CD8-positive, alpha-beta memory T cell (primary cell): ENCODE results near the gene MFSD2A. TPM values are rescaled to one million over a fixed set of nuclear protein-coding genes. Genes with fewer than 3 reads are reported as not detected.

Experiments used
- CTCF ChIA-PET: fragments of 350-600 bp; sonication (Branson Sonifier 250); formaldehyde crosslinking; loops from one replicate; lab custom pipeline; 2021; ENCODE audit warnings: antibody characterized with exemption; lab: Charles Lee
- POLR2A ChIA-PET: fragments of 350-600 bp; sonication (Branson Sonifier 250); formaldehyde crosslinking; loops from one replicate; lab custom pipeline; 2021; ENCODE audit warnings: antibody characterized with exemption; lab: Charles Lee
- DNase-seq, 5 donors: peaks; one replicate each; pipeline versions ENCODE4 v3.0.0 to v3.0.0-alpha.2; 2020 to 2022; ENCODE audit warnings: mixed read lengths in 1 of 5
- H3K27ac ChIP-seq: one replicate; pipeline ENCODE4 v1.7.0; 2013; ENCODE audit warnings: low read depth, mild to moderate bottlenecking, low read length, moderate library complexity
- H3K27me3 ChIP-seq: 2 replicates; pipeline ENCODE4 v1.7.0; 2013; ENCODE audit warnings: low read length, mild to moderate bottlenecking; ENCODE audit not compliant: insufficient read depth, poor library complexity, severe bottlenecking
- H3K36me3 ChIP-seq: 2 replicates; pipeline ENCODE4 v1.7.0; 2013; ENCODE audit warnings: mild to moderate bottlenecking, low read length, moderate library complexity; ENCODE audit not compliant: insufficient read depth
- H3K4me1 ChIP-seq: 2 replicates; pipeline ENCODE4 v1.7.0; 2013; ENCODE audit warnings: mild to moderate bottlenecking, low read length, moderate library complexity; ENCODE audit not compliant: insufficient read depth
- H3K4me3 ChIP-seq: 2 replicates; pipeline ENCODE4 v1.7.0; 2013; ENCODE audit warnings: mild to moderate bottlenecking, low read length
- H3K9me3 ChIP-seq: 2 replicates; pipeline ENCODE4 v1.7.0; 2013; ENCODE audit warnings: mild to moderate bottlenecking, low read length
- H3K27ac Mint-ChIP-seq, 8 donors: one replicate each; pipeline ENCODE4 v1.8.0; 2020 to 2021; ENCODE audit warnings: mixed read lengths in 8 of 8, mild to moderate bottlenecking in 6 of 8, inconsistent platforms in 3 of 8, moderate library complexity in 3 of 8
- H3K27me3 Mint-ChIP-seq, 2 donors: one replicate each; pipeline ENCODE4 v1.8.0; 2020 to 2021; ENCODE audit warnings: mixed read lengths in 2 of 2, mild to moderate bottlenecking in 1 of 2, moderate library complexity in 1 of 2
- H3K36me3 Mint-ChIP-seq, 3 donors: one replicate each; pipeline ENCODE4 v1.8.0; 2020 to 2021; ENCODE audit warnings: mixed read lengths in 3 of 3, inconsistent platforms in 1 of 3, mild to moderate bottlenecking in 1 of 3
- H3K4me1 Mint-ChIP-seq, 3 donors: one replicate each; pipeline ENCODE4 v1.8.0; 2020 to 2021; ENCODE audit warnings: mixed read lengths in 3 of 3, inconsistent platforms in 1 of 3, mild to moderate bottlenecking in 1 of 3
- H3K4me3 Mint-ChIP-seq, 7 donors: one replicate each; pipeline ENCODE4 v1.8.0; 2020 to 2021; ENCODE audit warnings: mixed read lengths in 7 of 7, mild to moderate bottlenecking in 6 of 7, moderate library complexity in 4 of 7, inconsistent platforms in 2 of 7
- H3K9me3 Mint-ChIP-seq, 5 donors: one replicate each; pipeline ENCODE4 v1.8.0; 2020 to 2022; ENCODE audit warnings: mixed read lengths in 5 of 5, mild to moderate bottlenecking in 3 of 5, moderate library complexity in 2 of 5, inconsistent platforms in 1 of 5
- polyA plus RNA-seq: library from polyadenylated mRNA; unstranded; fragments of 300-500 nt; fragmentation: Illumina TruSeq; gene quantifications from one replicate; pipeline ENCODE4 v1.2.3, GENCODE V29; 2021
- total RNA-seq, 2 experiments: library from RNA; stranded (reverse); gene quantifications; one replicate each; pipeline ENCODE4 v1.2.3, GENCODE V29; 2021

Gene MFSD2A
- total and polyA plus RNA-seq, 3 experiments from 2014 or later: 0.13 to 28.7 (median 23.8) TPM

- POLR2A ChIA-PET: no interaction called here
- Histone ChIP-seq H3K4me1 (peaks cover 6% of the 10 kb centered on the region), H3K4me3 (no peak overlapping the region), H3K27ac (no peak overlapping the region), H3K36me3 (no peaks in the 10 kb centered on the region), H3K9me3 (no peaks in the 10 kb centered on the region), H3K27me3 (no peaks in the 10 kb centered on the region)
- Mint-ChIP-seq H3K4me1 (peaks cover 13 to 18% (median 15%) of the 10 kb centered on the region in 3 donors), H3K36me3 (peaks cover 0 to 4% (median 0%) of the 10 kb centered on the region in 3 donors), H3K9me3 (peaks cover 0 to 4% (median 3%) of the 10 kb centered on the region in 5 donors), H3K27me3 (peaks cover 3 to 5% of the 10 kb centered on the region in 2 donors), H3K4me3 (no peak overlapping the region), H3K27ac (no peak overlapping the region)
- no peak for DNase-seq
- CTCF ChIA-PET: no interaction called here
Observed at GRCh38 chr1:40017951-40018575, 63.1 kb downstream of the MFSD2A start.

Other genes starting within 250 kb of the MFSD2A start
- 10 to 100 TPM; 61.2 to 65.2 TPM for gene PPIE, start 216.3 kb upstream of the MFSD2A start, total RNA-seq
- gene PPIE, start 216.3 kb upstream of the MFSD2A start, polyA plus RNA-seq: 78.3 TPM
- gene OXCT2, start 183.8 kb upstream of the MFSD2A start, total RNA-seq: 1 to 10 TPM; 2.2 to 2.3 TPM
- not detected for gene OXCT2, start 183.8 kb upstream of the MFSD2A start, polyA plus RNA-seq
- 1 to 10 TPM in 1 of 2 experiments, under 1 TPM in 1; 0.91 to 1.2 TPM for gene BMP8B, start 166.3 kb upstream of the MFSD2A start, total RNA-seq
- 0.14 TPM for gene BMP8B, start 166.3 kb upstream of the MFSD2A start, polyA plus RNA-seq
- 10 to 100 TPM; 33.1 to 34.0 TPM for gene TRIT1, start 71.6 kb upstream of the MFSD2A start, total RNA-seq
- 10.3 TPM for gene TRIT1, start 71.6 kb upstream of the MFSD2A start, polyA plus RNA-seq
- under 1 TPM in 1 of 2 experiments, not detected in 1; 0.24 TPM for gene MYCL, start 53.2 kb upstream of the MFSD2A start, total RNA-seq
- gene MYCL, start 53.2 kb upstream of the MFSD2A start, polyA plus RNA-seq: not detected
- gene CAP1, start 85.6 kb downstream of the MFSD2A start, total RNA-seq: 100 to 1,000 TPM; 519 to 536 TPM
- gene CAP1, start 85.6 kb downstream of the MFSD2A start, polyA plus RNA-seq: 788 TPM
- gene PPT1, start 142.1 kb downstream of the MFSD2A start, total RNA-seq: 100 to 1,000 TPM; 114 to 130 TPM
- gene PPT1, start 142.1 kb downstream of the MFSD2A start, polyA plus RNA-seq: 138 TPM
- 10 to 100 TPM; 13.6 to 14.0 TPM for gene RLF, start 206.2 kb downstream of the MFSD2A start, total RNA-seq
- 9.4 TPM for gene RLF, start 206.2 kb downstream of the MFSD2A start, polyA plus RNA-seq